ENCODE measurements around the gene GNB1.

GRCh38 chr1:1937061-1937460 is 46.2 kb upstream of the GNB1 start:
- TF ChIP-seq CTCF (conservative IDR thresholded peaks at IDR 0.05 in 1 of 2, IDR thresholded peaks at IDR 0.05 in 1 of 2; ENCODE audit: extremely low read depth in 1 of 2, insufficient read depth in 1 of 2, low read depth in 1 of 2, low read length in 2 of 2) (no peak), EZH2 (IDR thresholded peaks at IDR 0.05; ENCODE audit: borderline replicate concordance, low read length) (no peak)

Data from mammary epithelial cell (primary cell).